ENCODE data around the gene MPPED2. TPM values are rescaled to one million over a fixed set of nuclear protein-coding genes. Genes with fewer than 3 reads are reported as not detected.

MPPED2 gene
- polyA plus RNA-seq, 1 donor (not counting 4 experiments of a cell fraction or from before 2014, with no cell fraction given), result not detected

DNA sequence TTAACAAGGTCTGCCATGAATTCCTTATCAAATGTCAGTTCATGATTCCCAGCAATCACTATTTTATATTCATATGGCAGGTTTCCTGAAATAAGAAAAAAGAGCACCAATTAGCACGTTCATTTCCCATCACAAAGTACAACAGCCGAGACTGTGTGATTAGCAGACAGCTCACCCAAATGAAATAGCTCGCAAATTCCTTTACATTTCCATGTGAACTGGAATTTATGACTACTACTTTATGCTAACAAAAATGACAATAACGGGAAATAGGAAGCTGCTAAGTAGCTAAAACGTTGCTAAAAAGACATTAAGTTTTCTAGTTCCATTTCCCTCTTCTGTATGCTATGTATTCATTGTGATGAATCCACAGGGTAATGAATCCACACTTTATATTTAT lies 90.7 kb downstream of the MPPED2 start:
- Histone ChIP-seq H3K4me1 (ENCODE audit: control insufficient read depth, extremely low read depth, insufficient read depth, low read length) (no peaks in the 10 kb centered on the region), H3K27me3 (ENCODE audit: control insufficient read depth, extremely low read depth, insufficient read depth, low read length) (no peaks in the 10 kb centered on the region), H3K27ac (ENCODE audit: control insufficient read depth, insufficient read depth, low read length) (no peak overlapping the region), H2AFZ (ENCODE audit: control insufficient read depth, low read length) (no peak overlapping the region), H3K9ac (ENCODE audit: control insufficient read depth, extremely low read depth, insufficient read depth, low read length) (no peak overlapping the region), H3K4me3 (ENCODE audit: control insufficient read depth in 2 of 3, extremely low read depth in 1 of 3, insufficient read depth in 2 of 3, low read depth in 1 of 3, low read length in 3 of 3) (no peak overlapping the region), H3K4me2 (ENCODE audit: control insufficient read depth, extremely low read depth, insufficient read depth, low read depth, low read length) (no peak overlapping the region), H3K9me1 (ENCODE audit: control insufficient read depth, extremely low read depth, insufficient read depth, low read length) (no peaks in the 10 kb centered on the region), H3K9me3 (ENCODE audit: control insufficient read depth, low read depth, low read length) (no peaks in the 10 kb centered on the region), H3K79me2 (ENCODE audit: control insufficient read depth, insufficient read depth, low read length) (no peaks in the 10 kb centered on the region), H3K36me3 (ENCODE audit: control insufficient read depth in 2 of 2, extremely low read depth in 1 of 2, insufficient read depth in 2 of 2, low read length in 2 of 2) (no peaks in the 10 kb centered on the region), H4K20me1 (ENCODE audit: control insufficient read depth, extremely low read depth, insufficient read depth, low read length) (no peaks in the 10 kb centered on the region)
- no peak for DNase-seq (ENCODE audit: low read depth, low spot score)
- TF ChIP-seq, protein P1, sequence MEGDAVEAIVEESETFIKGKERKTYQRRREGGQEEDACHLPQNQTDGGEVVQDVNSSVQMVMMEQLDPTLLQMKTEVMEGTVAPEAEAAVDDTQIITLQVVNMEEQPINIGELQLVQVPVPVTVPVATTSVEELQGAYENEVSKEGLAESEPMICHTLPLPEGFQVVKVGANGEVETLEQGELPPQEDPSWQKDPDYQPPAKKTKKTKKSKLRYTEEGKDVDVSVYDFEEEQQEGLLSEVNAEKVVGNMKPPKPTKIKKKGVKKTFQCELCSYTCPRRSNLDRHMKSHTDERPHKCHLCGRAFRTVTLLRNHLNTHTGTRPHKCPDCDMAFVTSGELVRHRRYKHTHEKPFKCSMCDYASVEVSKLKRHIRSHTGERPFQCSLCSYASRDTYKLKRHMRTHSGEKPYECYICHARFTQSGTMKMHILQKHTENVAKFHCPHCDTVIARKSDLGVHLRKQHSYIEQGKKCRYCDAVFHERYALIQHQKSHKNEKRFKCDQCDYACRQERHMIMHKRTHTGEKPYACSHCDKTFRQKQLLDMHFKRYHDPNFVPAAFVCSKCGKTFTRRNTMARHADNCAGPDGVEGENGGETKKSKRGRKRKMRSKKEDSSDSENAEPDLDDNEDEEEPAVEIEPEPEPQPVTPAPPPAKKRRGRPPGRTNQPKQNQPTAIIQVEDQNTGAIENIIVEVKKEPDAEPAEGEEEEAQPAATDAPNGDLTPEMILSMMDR (optimal IDR thresholded peaks at IDR 0.05 in 1 of 3, IDR thresholded peaks at IDR 0.05 in 1 of 3, conservative IDR thresholded peaks at IDR 0.05 in 1 of 3; ENCODE audit: extremely low read depth in 1 of 3, insufficient read depth in 2 of 3, low read length in 3 of 3), result no peak
- no peak for TF ChIP-seq EZH2 (IDR thresholded peaks at IDR 0.05; ENCODE audit: low read length)
- dilution Hi-C loops (cut with MboI; ENCODE audit: extremely low pct_ligation_motif_present, low sequenced_read_pairs), result no loop called here
- FAIRE-seq, result no peak

DNA sequence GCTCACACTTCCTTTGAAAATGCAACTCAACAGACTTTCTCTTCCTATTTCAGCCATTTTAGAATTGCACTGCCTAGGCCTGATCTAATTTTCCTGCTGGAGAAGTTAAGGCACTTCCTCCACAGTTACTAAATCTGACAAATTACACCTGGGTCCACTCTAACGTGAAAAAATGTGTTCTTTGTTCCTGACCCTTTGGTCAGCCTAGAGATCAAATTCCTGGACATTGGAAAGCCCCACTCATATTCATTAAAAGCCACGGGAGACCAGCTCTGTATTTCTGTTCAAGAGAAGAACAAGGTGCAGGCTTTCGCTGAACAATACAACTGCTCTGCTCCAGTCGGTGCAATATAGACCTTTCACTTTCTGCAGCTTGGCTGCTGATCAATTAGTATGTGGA lies 96.6 kb downstream of the MPPED2 start:
- H3K4me2 ChIP-seq (ENCODE audit: control insufficient read depth, extremely low read depth, insufficient read depth, low read depth, low read length), result no peak overlapping the region
- dilution Hi-C loops (cut with MboI; ENCODE audit: extremely low pct_ligation_motif_present, low sequenced_read_pairs), result no loop called here
- no peak for TF ChIP-seq EZH2 (IDR thresholded peaks at IDR 0.05; ENCODE audit: low read length)
- TF ChIP-seq, protein P1 (optimal IDR thresholded peaks at IDR 0.05 in 1 of 3, IDR thresholded peaks at IDR 0.05 in 1 of 3, conservative IDR thresholded peaks at IDR 0.05 in 1 of 3; ENCODE audit: extremely low read depth in 1 of 3, insufficient read depth in 2 of 3, low read length in 3 of 3), result no peak
- FAIRE-seq (no peak), DNase-seq (ENCODE audit: low read depth, low spot score) (no peak)
- H3K36me3 ChIP-seq (ENCODE audit: control insufficient read depth in 2 of 2, extremely low read depth in 1 of 2, insufficient read depth in 2 of 2, low read length in 2 of 2), result no peaks in the 10 kb centered on the region
- H3K27ac ChIP-seq (ENCODE audit: control insufficient read depth, insufficient read depth, low read length), result no peak overlapping the region
- no peak overlapping the region for H2AFZ ChIP-seq (ENCODE audit: control insufficient read depth, low read length)
- no peak overlapping the region for H3K4me3 ChIP-seq (ENCODE audit: control insufficient read depth in 2 of 3, extremely low read depth in 1 of 3, insufficient read depth in 2 of 3, low read depth in 1 of 3, low read length in 3 of 3)
- no peak overlapping the region for H3K9ac ChIP-seq (ENCODE audit: control insufficient read depth, extremely low read depth, insufficient read depth, low read length)
- H3K27me3 ChIP-seq (ENCODE audit: control insufficient read depth, extremely low read depth, insufficient read depth, low read length), result no peaks in the 10 kb centered on the region
- H3K9me3 ChIP-seq (ENCODE audit: control insufficient read depth, low read depth, low read length), result no peaks in the 10 kb centered on the region
- no peaks in the 10 kb centered on the region for H3K9me1 ChIP-seq (ENCODE audit: control insufficient read depth, extremely low read depth, insufficient read depth, low read length)
- H4K20me1 ChIP-seq (ENCODE audit: control insufficient read depth, extremely low read depth, insufficient read depth, low read length), result no peaks in the 10 kb centered on the region
- H3K79me2 ChIP-seq (ENCODE audit: control insufficient read depth, insufficient read depth, low read length), result no peaks in the 10 kb centered on the region
- no peaks in the 10 kb centered on the region for H3K4me1 ChIP-seq (ENCODE audit: control insufficient read depth, extremely low read depth, insufficient read depth, low read length)

All from keratinocyte (primary cell).